HepG2 (cell line): ENCODE results near the gene NFIC. TPM values are rescaled to one million over a fixed set of nuclear protein-coding genes. Genes with fewer than 3 reads are reported as not detected.

Source experiments
- BCL6 ChIP-seq: IDR thresholded peaks from 2 replicates; pipeline ENCODE4 v1.6.1; 2016; ENCODE audit warnings: missing genetic modification reagents, missing compliant biosample characterization
- HNRNPL ChIP-seq: fragments of 200-400 bp; formaldehyde crosslinking; IDR thresholded peaks from 2 replicates; pipeline ENCODE4 v1.6.1; 2017; ENCODE audit warnings: mild to moderate bottlenecking, low read depth, low read length
- HOXD1 ChIP-seq: sonication (generic); formaldehyde crosslinking; IDR thresholded peaks from 2 replicates; pipeline ENCODE4 v1.5.0; 2020; ENCODE audit warnings: missing genetic modification reagents
- MAFG ChIP-seq: sonication (generic); formaldehyde crosslinking; IDR thresholded peaks from 2 replicates; pipeline ENCODE4 v1.5.1; 2020; ENCODE audit warnings: mild to moderate bottlenecking, missing genetic modification reagents
- MED8 ChIP-seq: sonication (generic); formaldehyde crosslinking; IDR thresholded peaks from 2 replicates; pipeline ENCODE4 v1.8.1; 2023; ENCODE audit warnings: mild to moderate bottlenecking, missing genetic modification reagents; ENCODE audit not compliant: insufficient replicate concordance
- POLR2G ChIP-seq: fragments of 200-400 bp; formaldehyde crosslinking; IDR thresholded peaks from 2 replicates; pipeline ENCODE4 v1.6.1; 2018; ENCODE audit warnings: mild to moderate bottlenecking, low read depth, low read length, moderate library complexity
- RXRA ChIP-seq: sonication (generic); formaldehyde crosslinking; IDR thresholded peaks from 2 replicates; pipeline ENCODE4 v1.5.1; 2020; ENCODE audit warnings: missing genetic modification reagents
- SOX13 ChIP-seq, 3 experiments: fragments of 450-650 bp in 1 of 3; sonication (generic) in 1 of 3; formaldehyde crosslinking in 1 of 3; IDR thresholded peaks in 2 of 3; conservative IDR thresholded peaks in 1 of 3; 2 replicates each; pipeline versions ENCODE4 v1.5.0 to v1.6.1; 2016 to 2020; ENCODE audit warnings: antibody characterized with exemption in 1 of 3, mild to moderate bottlenecking in 1 of 3, missing compliant biosample characterization in 1 of 3, missing genetic modification reagents in 1 of 3, moderate library complexity in 1 of 3
- ZNF232 ChIP-seq: sonication (generic); formaldehyde crosslinking; IDR thresholded peaks from 2 replicates; pipeline ENCODE4 v1.4.0; 2020; ENCODE audit warnings: missing genetic modification reagents, borderline replicate concordance
- ZNF749 ChIP-seq: sonication (generic); formaldehyde crosslinking; IDR thresholded peaks from 2 replicates; pipeline ENCODE4 v1.8.0; 2022; ENCODE audit warnings: mild to moderate bottlenecking, missing genetic modification reagents, moderate library complexity, borderline replicate concordance
- polyA plus RNA-seq, 8 experiments: library from polyadenylated mRNA; depleted of rRNA in 3 of 8; stranded (reverse) in 7 of 8; unstranded in 1 of 8; fragments of >200 nt; fragmentation: Illumina TruSeq in 4 of 8; extraction: Trizol in 4 of 8; gene quantifications; 2 replicates each; pipeline versions ENCODE4 v1.2.1 to v1.2.3, GENCODE V29; 2011 to 2016; ENCODE audit warnings: low read depth in 4 of 8, missing spikeins in 1 of 8, mixed read lengths in 1 of 8; ENCODE audit not compliant: insufficient read depth in 1 of 8
- total RNA-seq, 5 experiments: library from RNA; depleted of rRNA; stranded (reverse); fragments of >200 nt; fragmentation: Illumina TruSeq; extraction: Trizol; gene quantifications; 2 replicates each; pipeline ENCODE4 v1.2.3, GENCODE V29; 2016; ENCODE audit warnings: low read depth in 1 of 5
- TF ChIP-seq, protein P1 (sequence below): sonication (generic); formaldehyde crosslinking; IDR thresholded peaks from 2 replicates; pipeline ENCODE4 v1.5.1; 2020; ENCODE audit warnings: mild to moderate bottlenecking, missing genetic modification reagents, moderate library complexity
- TF ChIP-seq, protein P2 (sequence below): sonication (generic); formaldehyde crosslinking; IDR thresholded peaks from 2 replicates; pipeline ENCODE4 v1.4.0; 2020; ENCODE audit warnings: missing genetic modification reagents, borderline replicate concordance

NFIC gene
- total and polyA plus RNA-seq, 2 of the 13 experiments (the other 11 are each of a cell fraction or from before 2014, with no cell fraction given), result 1.3 to 2.5 TPM

DNA sequence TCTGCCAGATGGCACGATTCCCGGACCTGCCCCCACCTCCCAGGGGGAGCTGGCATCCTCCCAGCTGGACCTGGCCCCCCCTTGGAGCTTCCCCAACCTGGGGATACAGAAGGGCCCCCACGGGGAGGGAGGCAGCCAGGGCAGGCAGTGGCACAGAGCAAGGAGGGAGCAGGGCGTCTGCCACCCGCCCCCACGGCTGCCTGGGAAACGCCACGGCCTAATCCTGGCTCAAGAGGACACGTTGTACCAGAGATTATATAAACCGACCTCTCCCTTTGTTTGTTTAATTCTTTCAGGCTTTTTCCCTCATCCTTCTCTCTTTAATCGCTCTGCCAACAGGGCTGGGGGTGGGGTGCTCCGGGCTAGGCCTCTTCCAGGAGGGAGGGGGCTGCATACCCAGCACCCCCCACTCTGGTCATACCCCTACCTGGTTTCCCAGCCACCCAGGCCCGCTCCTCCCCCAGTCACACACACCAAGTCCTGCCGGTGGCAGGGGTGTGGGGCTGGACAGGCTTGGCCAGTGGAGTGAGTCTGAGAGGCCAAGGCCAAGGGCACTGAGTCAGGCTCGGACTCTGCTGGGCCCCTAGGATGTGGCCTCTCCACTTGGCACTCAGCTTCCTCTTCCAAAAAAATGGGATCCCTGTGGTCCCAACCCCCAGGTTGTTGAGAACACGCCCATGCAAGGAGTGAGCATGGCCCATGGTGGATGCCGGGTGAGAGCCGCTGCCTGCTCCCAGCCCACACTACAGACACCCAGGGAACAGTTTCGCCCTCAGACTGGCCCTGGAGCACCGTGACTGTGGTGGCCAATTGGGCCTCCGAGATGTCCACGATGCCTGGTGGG, 29.5 kb upstream of the NFIC start (continued):
- TF ChIP-seq HNRNPL, result peak; percentile 63; the same call in 1 of the 2 replicates
- 0 out of 2 replicates have a peak, but pooled peaks have one; percentile 23 for TF ChIP-seq MAFG (CRISPR knock-in tag)
- TF ChIP-seq RXRA, result peak; percentile 50; the same call in 1 of the 2 replicates
- no peak for TF ChIP-seq ZNF232 (CRISPR knock-in tag)
- no peak for TF ChIP-seq SOX13 (IDR thresholded peaks at IDR 0.05)
- 0 out of 4 replicates have a peak, but pooled peaks of 1 of the 2 experiments have one; percentile 26 for TF ChIP-seq SOX13 (CRISPR knock-in tag; conservative IDR thresholded peaks at IDR 0.05 in 1 of 2, IDR thresholded peaks at IDR 0.05 in 1 of 2)
- TF ChIP-seq POLR2G, result no peak
- TF ChIP-seq, protein P1, sequence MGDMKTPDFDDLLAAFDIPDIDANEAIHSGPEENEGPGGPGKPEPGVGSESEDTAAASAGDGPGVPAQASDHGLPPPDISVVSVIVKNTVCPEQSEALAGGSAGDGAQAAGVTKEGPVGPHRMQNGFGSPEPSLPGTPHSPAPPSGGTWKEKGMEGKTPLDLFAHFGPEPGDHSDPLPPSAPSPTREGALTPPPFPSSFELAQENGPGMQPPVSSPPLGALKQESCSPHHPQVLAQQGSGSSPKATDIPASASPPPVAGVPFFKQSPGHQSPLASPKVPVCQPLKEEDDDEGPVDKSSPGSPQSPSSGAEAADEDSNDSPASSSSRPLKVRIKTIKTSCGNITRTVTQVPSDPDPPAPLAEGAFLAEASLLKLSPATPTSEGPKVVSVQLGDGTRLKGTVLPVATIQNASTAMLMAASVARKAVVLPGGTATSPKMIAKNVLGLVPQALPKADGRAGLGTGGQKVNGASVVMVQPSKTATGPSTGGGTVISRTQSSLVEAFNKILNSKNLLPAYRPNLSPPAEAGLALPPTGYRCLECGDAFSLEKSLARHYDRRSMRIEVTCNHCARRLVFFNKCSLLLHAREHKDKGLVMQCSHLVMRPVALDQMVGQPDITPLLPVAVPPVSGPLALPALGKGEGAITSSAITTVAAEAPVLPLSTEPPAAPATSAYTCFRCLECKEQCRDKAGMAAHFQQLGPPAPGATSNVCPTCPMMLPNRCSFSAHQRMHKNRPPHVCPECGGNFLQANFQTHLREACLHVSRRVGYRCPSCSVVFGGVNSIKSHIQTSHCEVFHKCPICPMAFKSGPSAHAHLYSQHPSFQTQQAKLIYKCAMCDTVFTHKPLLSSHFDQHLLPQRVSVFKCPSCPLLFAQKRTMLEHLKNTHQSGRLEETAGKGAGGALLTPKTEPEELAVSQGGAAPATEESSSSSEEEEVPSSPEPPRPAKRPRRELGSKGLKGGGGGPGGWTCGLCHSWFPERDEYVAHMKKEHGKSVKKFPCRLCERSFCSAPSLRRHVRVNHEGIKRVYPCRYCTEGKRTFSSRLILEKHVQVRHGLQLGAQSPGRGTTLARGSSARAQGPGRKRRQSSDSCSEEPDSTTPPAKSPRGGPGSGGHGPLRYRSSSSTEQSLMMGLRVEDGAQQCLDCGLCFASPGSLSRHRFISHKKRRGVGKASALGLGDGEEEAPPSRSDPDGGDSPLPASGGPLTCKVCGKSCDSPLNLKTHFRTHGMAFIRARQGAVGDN, result peak; percentile 69
- no peak for TF ChIP-seq MED8 (CRISPR knock-in tag)
- TF ChIP-seq ZNF749, result 0 out of 2 replicates have a peak, but pooled peaks have one; percentile 30
- peak; percentile 53; the same call in 1 of the 2 replicates for TF ChIP-seq BCL6
- 0 out of 2 replicates have a peak, but pooled peaks have one; percentile 22 for TF ChIP-seq HOXD1 (CRISPR knock-in tag)
- TF ChIP-seq, protein P2, sequence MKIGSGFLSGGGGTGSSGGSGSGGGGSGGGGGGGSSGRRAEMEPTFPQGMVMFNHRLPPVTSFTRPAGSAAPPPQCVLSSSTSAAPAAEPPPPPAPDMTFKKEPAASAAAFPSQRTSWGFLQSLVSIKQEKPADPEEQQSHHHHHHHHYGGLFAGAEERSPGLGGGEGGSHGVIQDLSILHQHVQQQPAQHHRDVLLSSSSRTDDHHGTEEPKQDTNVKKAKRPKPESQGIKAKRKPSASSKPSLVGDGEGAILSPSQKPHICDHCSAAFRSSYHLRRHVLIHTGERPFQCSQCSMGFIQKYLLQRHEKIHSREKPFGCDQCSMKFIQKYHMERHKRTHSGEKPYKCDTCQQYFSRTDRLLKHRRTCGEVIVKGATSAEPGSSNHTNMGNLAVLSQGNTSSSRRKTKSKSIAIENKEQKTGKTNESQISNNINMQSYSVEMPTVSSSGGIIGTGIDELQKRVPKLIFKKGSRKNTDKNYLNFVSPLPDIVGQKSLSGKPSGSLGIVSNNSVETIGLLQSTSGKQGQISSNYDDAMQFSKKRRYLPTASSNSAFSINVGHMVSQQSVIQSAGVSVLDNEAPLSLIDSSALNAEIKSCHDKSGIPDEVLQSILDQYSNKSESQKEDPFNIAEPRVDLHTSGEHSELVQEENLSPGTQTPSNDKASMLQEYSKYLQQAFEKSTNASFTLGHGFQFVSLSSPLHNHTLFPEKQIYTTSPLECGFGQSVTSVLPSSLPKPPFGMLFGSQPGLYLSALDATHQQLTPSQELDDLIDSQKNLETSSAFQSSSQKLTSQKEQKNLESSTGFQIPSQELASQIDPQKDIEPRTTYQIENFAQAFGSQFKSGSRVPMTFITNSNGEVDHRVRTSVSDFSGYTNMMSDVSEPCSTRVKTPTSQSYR, result peak; percentile 86
- TF ChIP-seq, all 625 proteins: peak for 52
